GM19397 (cell line): ENCODE results near the gene SDC1.

Experiments
- ATAC-seq: cut with Tn5 transposase; IDR thresholded peaks from one replicate; pipeline ENCODE4 v1.9.1; 2021; ENCODE audit warnings: mild to moderate bottlenecking, moderate library complexity; ENCODE audit not compliant: unreplicated experiment

Gene SDC1

DNA sequence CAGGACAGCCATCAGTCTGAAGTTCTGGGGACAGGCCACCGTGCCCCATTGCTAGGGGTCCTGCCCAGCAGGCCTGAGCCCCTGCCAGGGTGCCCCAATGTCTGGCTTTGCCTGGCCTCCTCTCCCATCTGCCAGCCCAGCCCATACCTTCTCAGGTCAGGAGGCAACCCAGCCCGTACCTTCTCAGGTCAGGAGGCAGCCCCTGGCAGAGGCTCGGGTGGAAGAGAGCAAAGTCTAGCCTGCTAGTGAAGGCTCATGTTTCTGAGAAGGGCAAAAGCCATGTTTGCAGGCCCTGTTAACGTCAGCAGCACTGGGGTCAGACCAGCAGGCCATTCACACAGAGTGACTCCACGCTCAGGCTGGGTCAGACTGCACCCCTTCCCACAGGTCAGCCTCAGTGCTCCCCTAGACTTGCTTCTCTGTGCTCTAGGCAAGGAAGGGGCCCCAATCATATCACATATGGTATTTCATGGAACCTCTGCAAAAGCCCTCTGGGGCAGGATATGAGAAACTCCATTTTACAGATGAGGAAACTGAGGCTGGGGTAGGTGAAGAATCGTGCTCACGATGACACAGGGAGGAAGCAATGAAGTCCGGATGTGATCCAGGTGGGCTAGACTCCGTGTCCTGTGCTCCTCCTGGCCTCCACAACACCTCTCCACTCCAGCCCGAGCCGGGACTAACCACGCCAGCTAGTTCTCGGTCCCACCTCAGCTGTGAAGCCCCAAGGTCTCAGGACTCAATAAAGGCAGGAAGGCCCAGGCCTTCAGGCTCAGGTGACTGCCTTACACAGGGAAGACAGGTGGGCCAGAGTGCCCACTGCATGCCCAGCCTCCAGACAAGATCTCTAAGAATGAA, 9.5 kb downstream of the SDC1 start:
- no peak for ATAC-seq

DNA sequence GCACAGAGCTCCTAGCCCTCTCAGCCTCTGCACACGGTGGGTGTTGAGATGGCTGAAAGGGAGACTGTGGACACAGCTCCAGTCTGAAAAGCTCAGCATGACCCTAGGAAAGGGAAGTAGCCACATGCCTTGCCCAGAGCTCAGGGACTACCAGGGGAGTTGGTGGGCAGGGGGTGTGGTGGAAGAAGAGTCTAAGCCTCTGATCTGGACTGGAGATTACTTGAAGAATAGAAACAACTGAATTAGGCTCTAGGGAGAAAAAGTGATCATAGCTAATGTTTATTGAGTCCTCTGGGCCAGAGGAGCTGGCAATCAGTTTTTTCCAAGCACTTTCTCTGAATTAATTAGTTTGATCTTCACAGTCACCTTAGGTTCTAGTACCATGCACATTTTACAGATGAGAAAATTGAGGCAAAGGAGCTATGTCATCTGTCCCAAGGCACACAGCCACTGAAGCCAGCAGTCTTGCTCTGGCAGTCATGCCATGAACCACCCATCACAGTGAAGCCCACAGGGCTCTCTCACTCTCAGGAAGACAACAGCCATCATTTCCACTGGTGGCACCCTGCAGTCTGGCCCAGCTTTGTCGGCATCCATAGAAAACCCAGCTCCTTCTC, 10.3 kb downstream of the SDC1 start:
- no peak for ATAC-seq

DNA sequence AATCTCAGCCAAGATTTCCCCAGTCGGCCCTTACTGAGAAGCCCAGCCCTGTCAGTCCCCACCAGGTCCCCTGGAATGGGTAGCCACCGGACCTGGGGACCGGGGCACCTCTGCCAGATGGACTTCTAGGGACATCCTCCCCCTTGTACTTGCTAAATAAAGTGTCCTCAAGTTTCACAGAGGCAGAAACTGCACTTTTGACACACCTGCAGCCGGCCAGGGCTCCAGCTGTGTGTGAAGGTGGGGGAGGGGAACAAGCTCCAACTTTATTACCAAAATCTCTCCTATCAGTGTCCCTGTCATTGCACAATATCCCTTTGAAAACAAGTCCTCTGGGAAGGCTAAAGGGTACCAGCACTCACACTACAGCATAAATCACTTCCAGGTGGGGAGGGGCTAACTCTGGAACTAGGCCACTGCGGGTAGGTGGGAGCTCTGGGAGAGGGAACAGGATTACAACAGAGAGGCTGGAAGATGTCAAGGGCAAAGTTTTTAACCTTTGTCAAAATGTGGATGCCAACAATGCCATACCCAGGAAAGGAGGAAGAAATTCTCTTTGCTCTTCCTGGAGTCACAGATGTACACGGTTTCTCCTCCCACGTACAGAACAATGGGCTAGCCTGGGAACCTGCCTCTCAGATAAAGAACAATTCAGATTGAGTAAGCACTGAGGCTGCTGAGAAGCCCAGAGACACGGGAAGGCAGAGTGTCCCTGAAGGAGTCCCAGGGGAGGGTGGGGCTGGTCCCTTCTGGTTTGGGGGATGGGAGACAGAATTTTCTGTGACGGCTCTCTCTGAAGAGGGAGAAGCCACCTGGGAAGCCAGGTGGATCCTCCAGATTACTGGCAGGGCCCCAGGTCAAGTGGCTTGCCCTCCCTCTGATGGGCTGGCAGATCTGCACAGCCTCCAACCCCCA, 11.0 kb downstream of the SDC1 start:
- ATAC-seq = no peak

DNA sequence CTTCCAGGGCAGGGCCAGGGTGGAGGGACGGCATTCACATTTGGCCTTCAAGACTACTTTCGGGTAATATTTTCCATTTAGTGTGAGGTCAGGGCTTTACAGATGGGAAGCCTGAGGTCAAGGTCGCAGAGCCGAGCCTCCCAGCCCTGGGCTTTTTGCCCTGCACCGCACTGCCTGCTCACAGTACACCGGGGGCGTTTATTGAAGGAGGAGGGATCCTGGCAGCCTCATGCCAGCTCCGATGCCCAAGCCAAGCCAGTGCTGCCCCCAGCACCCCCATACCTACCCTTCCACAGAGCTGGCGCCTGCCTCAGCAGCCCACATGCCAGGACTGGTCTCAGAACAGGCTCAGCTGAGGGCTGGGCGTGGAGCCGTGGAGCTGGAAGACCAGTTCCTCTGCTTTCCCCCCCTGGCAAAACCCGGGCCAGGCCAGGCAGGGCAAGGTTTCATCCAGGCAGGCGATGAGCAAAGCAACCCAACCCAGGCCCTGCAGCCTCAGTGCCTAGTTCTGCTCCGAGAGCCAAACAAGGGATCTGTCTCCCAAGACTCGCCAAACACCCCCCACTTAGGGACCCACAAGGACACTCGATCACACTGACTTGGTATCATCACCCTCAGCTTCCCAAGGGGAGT, 11.9 kb downstream of the SDC1 start:
- ATAC-seq = no peak

DNA sequence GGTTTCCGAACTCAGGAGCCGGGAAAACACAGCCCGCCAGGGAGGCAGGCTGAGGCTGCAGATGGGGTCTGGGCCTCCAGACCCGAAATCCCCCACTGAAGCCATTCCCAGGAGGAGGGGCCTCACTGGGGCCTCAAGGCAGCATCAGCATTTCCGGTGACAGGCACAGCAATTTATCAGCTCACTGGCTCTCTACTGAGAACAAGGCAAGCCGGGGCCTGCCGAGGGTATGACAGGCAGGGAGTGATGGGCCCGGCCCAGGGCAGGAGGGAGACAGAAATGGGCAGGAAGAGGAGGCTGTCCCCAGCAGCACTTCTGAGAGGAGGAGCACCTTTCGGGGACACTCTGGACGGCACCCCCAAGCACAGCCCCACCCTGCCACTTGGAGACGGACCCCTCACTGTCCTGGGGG, 12.5 kb downstream of the SDC1 start:
- no peak for ATAC-seq

DNA sequence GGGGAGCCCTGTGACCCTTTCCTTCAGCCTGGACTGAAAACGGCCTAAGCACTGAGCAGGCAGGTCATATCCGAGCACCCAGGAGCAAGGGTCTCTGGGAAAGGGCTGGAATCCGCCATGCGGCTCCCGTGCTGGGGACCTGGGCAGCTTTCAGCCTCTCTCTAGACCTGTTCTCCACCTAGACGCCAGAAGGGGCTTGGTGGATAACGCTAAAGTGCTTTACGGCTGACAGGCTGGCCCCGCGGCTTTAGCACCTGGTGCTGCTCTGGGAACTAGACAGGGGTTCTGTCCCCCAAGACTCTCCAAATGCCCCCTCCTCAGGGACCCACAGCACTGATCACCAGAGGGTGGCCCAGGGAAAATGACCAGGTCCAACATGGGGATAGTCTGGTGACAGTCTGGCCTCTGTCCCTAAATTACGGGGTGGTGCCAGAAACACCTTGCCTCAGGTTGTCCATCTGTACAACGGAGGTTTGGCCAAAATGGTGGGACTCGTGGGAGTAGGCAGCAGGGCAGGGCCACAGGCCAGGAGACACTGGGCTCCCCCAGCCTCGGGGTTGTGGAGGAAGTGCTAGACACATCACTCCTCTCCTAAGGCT, 13.0 kb downstream of the SDC1 start:
- ATAC-seq = no peak

DNA sequence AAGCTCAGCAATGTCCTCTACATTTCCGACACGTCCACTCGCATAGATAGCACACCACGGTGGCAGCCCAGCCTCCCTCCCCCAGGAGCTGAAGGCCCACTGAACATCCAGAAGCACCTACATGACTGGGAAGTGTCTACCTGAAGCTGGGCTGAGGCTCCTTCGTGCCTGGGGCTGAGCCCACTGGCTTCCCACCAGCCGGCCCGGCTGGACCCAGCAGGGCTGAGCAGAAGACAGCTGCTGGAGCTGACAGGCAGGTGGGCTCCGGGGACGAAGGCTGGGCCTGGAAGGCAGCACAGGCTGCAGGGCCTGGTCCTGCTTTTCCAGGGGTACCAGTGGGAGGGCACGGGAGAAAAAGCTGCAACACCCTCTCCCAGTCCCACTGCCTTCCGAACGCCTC, 13.5 kb downstream of the SDC1 start:
- no peak for ATAC-seq

DNA sequence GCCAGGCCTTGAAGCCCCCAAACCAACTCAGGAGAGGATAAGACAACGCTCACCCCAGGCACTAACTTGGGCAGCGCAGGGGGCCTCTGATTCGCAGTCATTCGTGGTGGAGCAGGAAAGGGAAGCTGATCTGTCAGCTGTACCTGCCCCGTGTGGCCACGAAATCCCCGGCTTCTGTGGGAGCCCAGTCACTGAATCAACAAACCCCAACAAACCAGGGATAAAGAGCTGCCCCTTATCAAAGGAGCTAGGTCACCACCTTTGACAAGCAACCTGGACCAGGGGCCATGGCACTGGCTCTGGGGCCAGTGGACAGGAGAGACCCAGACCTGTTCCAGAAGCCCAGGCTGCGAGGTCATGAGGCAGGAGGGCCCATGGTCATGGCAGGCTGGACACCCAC, 14.5 kb downstream of the SDC1 start:
- ATAC-seq = no peak

DNA sequence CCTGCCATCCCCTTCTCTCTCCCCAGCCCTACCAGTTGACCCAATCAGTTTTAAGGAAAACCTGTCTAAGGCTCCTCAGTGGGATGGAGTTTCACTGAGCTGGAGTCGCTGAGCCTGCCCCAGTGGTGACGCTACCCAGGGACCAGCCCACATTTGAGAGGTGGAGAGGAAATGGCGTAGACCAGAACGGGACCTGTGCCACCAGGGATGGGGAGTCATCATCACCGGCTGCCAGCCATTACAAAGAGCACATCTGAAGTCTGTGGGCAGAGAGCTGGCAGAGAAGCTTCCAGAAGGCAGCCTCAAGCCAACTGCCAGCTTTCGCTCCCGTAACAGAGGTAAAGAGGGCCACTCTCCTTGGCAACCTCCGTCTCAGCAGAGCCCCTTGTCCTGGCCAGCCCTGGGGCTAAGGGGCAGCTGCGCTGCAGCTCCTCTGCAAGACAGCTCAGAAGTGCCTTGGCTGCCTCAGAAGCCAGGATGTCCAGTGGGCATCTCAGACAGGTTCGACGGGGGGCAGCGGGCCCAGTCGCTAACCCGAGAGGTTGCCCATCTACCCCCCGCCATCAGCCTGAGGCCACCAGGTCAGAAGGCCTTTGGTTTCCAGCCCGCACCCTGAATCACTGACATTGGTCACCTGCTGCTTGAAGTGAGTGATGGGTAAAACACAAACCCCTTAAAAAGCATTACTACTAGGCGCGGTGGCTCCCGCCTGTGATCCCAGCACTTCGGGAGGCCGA, 15.4 kb downstream of the SDC1 start:
- no peak for ATAC-seq

DNA sequence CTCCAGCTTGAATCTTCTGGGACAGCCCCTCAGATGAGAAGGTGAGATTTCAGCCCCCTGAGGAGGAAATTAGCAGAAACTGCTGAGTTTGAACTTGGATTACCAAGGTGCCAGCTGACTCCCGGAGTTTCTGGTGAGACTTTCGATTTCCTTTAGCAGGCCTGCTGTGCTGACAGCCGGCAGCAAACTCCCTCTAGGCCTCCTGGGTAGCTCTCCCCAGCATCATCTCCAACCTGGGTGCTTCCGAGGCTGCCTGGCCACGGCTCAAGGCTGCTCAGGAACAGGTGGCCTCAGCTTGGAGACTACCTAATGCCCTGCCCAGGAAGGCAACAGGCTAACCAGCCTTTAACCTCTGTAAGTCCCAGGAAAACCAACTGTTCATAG, 16.5 kb downstream of the SDC1 start:
- ATAC-seq = no peak

DNA sequence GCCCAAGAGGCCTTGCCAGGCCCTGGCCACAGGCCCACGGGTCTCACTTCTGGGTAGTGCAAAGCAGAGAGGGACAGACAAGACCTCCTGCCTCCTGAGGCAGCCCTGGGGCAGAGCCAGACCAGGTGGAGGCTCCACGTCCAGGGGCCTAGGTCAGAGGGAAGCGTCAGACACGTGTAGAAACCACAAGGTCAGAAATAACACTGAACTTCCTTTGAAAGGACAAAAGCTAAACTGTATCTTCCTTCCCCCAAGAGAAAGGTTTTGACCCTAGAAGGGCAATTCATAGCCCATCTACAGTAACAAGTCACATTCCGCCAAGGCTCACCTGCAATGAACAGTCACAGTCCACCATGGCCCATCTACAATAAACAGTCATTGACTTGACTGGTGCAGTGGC, 17.9 kb downstream of the SDC1 start:
- no peak for ATAC-seq

DNA sequence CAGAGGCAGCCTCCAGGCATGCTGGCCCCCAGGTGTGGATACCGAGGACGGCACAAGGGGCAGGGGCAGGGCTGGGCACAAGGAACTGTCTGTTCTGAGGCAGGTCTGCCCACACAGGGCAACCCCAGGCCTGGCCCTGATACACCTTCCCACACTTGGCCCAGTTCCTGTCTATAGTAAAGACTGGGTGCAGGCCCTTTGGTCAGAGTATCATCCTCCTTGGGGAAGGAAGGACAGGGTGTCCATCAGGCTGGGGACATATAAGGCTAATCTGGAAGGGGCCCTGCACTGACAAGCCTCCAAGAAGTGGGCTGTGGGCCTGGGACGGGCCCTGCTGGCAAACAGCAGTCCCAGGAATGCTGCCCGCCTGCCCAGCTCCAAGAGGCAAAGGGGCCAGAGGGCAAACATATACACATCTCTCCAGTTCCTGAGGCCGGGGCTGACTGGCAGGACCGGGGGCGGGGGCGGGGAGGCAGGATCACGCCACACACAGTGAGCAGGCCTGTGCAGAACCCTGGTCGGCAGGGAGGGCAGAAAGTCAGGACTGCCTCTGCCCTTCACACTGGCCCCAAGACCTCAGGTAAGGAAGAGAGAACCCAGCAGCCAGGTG, 18.9 kb downstream of the SDC1 start:
- ATAC-seq = no peak

DNA sequence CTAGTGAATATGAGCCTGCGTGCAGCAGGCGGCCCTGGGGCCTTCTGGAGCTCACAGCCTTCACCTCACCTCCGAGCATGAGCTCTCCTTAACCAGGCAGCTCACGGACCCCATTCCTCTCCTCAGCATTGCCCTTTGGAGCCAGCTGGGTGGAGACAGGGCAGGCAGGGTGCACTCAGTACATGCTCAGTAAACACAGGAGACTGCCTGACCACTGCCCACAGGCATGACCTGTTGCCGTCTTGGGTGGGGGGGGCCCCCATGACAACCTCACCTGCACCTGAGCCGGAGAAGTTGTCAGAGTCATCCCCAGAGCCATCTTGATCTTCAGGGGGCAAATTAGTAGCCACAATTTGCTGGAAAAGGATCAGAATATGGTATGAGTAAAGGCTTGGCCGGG, 19.9 kb downstream of the SDC1 start:
- ATAC-seq = no peak

DNA sequence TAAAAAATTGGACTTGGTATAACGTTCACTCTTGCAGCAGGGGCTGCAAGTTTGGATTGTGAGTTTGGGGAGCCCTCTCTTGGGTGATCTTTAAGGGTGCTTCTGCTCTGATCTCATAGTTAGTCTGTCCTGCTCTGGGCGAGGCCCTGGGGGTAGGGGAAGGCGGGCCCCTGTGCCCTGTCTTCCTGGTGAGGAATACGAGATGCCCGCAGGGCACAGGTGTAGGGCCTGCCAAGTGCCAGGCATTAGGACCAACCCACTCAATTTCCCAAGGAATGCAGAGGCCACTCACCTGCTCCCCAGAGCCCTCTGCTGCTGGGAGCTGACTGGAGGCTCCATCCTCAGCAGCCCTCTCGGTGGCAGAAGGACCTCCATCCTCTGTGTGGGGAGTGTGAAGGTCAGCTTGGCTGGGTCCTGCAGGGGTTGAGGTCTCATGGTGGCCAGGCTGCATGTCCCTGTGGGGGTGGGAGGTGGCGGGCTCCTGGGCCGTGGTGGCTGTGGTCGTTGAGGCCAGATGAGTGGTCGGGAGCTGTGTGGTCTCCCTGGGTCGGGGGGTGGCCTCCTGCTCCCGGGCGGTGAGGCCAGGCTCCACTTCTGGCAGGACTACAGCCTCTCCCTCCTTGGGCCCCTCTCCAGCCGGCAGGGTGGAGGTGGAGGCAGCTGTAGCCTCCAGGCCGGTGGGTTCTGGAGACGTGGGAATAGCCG, 21.3 kb downstream of the SDC1 start:
- ATAC-seq = no peak

DNA sequence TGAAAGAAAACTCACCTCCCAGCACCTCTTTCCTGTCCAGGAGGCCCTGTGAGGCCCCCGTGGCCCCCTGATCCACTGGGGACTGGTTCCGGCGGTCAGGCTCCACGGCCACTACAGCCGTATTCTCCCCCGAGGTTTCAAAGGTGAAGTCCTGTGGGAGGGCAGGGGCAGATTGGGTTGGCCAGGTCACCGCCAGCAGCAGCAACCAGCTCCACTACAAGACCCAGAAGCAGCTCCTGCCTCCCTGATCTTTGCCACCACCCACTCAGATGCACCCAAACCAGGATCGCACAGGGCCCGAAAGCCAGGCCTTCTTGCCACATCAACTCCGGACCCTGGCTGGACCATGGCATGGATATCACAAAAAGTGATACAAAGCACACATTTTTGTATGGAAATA, 21.9 kb downstream of the SDC1 start:
- no peak for ATAC-seq

DNA sequence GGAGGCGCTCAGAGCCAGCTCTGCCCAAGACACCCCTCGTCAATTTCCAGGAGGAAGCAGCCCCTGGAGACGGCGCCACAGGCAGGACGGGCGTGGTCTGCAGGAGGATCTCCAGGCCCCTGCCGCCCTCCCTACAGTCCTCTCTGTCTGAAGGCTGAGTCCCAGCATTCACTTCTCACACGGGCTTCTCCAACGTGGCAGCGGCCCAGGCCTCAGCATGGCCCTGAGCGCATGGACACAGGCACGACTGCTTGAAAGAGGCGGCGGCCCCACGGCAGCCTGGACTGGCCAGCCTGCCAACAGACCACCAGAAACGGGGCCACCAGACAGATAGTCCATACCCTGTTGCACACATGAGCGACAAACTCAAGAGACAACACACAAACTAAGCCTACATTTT, 23.3 kb downstream of the SDC1 start:
- ATAC-seq = no peak

DNA sequence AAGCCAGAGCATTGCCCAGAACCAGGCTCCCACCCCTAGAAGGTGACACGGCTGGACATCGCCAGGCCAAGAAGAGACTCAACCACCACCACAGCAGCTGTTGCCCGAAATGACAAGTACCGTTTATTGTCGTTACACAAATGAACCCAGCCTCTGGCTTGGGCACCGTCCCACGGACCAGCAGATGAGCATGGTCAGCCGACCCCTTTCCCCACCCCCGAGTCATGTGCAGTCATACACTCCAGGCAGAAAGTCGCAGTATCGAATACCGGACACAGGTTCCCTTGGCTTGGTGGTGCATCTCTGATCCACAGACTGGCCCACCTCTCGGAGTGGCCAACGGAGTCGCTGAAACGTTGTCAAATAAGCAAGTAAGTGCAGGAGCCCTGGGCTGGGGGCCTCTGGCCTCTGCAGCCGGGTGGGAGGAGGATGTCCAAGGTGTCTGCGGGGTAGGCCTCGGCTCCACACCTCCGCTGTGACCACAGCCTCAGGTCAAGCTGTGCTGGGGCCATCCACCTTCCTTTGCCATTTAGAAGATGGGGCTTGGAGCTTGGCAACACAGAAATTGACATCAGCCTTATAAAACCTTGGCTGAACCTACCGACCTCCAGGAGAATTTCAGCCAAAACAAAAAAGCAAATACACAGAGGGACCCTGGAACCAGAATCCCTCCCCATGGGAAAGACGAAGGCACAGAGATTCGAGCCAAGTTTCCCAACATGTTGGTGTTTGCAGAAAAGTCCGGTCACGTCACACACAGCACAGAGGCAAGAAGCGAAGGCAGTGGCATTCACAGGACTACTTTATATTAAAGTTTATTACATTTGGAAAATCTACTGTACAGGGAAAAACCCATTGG, 24.0 kb downstream of the SDC1 start:
- no peak for ATAC-seq

DNA sequence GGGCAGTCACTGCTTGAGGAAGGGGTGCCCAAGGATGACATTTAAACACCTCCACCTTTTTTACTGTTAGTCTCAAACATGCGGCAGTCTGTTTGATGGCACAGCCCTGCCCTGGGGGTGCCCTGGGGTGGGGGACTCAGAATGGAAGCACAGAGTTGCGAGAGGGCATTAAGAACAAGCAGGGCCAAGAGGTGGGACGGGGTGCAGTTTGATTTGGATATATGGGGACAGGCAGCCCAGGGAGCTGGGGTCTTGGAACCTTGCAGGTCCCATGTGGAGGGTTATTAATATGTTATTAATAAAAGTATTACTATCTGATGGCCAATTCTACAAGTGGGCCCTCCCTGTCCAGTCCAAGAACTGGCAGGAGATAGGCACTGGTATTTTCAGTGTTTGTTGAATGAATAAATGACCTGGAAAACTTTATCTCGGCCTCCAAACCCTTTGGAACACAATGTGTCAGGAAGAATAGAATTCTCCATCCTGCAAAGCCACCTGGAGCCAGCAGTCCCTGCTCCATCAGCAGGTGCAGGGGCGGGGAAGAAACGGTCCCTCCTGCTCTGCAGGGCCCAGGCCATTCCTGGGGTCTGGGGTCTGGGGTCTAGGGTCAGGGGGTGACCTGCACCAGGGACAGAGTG, 25.2 kb downstream of the SDC1 start:
- ATAC-seq = no peak
